Measurements from ENCODE around the gene OTULIN. TPM values are rescaled to one million over a fixed set of nuclear protein-coding genes. Genes with fewer than 3 reads are reported as not detected.

Gene OTULIN
- total and polyA plus RNA-seq, 2 experiments from 2014 or later = 12.8 to 24.4 TPM

DNA sequence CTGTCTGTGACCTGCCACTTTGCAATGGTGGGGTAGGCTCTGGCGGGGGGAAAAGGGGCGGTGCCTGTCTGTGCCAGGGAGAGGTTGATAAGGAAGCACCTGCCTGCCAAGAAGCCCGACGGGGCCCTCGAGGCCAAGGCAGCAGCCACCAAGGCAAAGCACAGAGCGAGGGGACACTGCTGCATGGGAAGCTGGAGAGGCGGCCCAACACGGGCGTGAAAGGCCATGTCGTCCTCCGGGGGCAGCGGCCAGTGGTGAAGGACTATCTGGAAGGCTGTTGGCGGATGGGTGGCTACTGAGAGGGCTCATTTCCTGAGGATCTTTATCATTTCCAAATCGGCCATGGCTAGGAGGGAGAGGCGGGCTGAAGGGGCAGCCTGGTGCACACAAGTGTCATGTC is 66.4 kb downstream of the OTULIN start:
- Histone ChIP-seq H4K20me1 (ENCODE audit: insufficient read depth) (no peaks in the 10 kb centered on the region), H3K79me2 (ENCODE audit: insufficient read depth) (no peaks in the 10 kb centered on the region), H2AFZ (no peak overlapping the region), H3K4me3 (no peak overlapping the region), H3K27ac (no peak overlapping the region), H3K4me2 (ENCODE audit: unreplicated experiment) (no peak overlapping the region), H3K27me3 (replicated peaks; ENCODE audit: insufficient read depth) (no peaks in the 10 kb centered on the region), H3K9me3 (ENCODE audit: low read depth) (no peaks in the 10 kb centered on the region), H3K9me2 (ENCODE audit: insufficient read depth) (no peaks in the 10 kb centered on the region), H3K4me1 (ENCODE audit: insufficient read depth) (peaks cover 14% of the 10 kb centered on the region), H3F3A (ENCODE audit: insufficient read depth) (peaks cover 6% of the 10 kb centered on the region; the same call in 1 of the 2 replicates), H3K9ac (no peak overlapping the region), H3K36me3 (ENCODE audit: low read depth) (no peaks in the 10 kb centered on the region; the same call in 1 of the 2 replicates)
- DNase-seq = no peak
- TF ChIP-seq EZH2phosphoT487 (IDR thresholded peaks at IDR 0.05; ENCODE audit: insufficient read depth, low read depth) = no peak
- TF ChIP-seq EZH2 (IDR thresholded peaks at IDR 0.05; ENCODE audit: insufficient read depth, poor library complexity, severe bottlenecking) = no peak
- in situ Hi-C loops (cut with MboI) = no loop called here
- WGBS, 2 experiments (ENCODE audit: low coverage in 1 of 2, low lambda C conversion rate in 2 of 2, missing lambda C conversion rate in 2 of 2) = 92 to 93% methylated on average over 15 of the region's 15 CpGs

DNA sequence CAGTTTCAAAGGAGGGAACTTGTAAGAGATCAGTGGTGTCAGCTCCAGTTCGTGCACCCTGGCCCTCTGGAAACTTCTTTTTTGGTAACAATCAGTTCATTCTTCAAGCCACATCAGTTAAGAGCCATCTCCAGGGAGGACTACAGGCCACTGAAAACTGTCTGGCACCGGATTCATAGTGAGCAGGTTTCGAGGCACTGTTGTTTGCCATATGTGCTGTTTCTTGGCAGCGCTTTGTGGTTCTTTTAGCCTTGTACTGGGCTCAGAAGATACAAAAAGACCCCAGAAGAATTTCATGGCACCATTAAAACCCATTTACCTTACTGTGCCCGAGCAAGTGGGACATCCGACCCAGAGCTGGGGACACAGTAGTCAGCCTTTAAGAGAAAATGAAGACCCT is 68.5 kb downstream of the OTULIN start:
- no peak overlapping the region for H3K9ac ChIP-seq
- no peak for TF ChIP-seq EZH2phosphoT487 (IDR thresholded peaks at IDR 0.05; ENCODE audit: insufficient read depth, low read depth)
- TF ChIP-seq EZH2 (IDR thresholded peaks at IDR 0.05; ENCODE audit: insufficient read depth, poor library complexity, severe bottlenecking) = no peak
- H3F3A ChIP-seq (ENCODE audit: insufficient read depth) = peaks cover under 1% of the 10 kb centered on the region; the same call in 1 of the 2 replicates
- no peak overlapping the region for H3K4me2 ChIP-seq (ENCODE audit: unreplicated experiment)
- in situ Hi-C loops (cut with MboI) = no loop called here
- H3K4me1 ChIP-seq (ENCODE audit: insufficient read depth) = peaks cover under 1% of the 10 kb centered on the region; the same call in 1 of the 2 replicates
- H3K27me3 ChIP-seq (replicated peaks; ENCODE audit: insufficient read depth) = no peaks in the 10 kb centered on the region
- H4K20me1 ChIP-seq (ENCODE audit: insufficient read depth) = no peaks in the 10 kb centered on the region
- no peaks in the 10 kb centered on the region for H3K9me2 ChIP-seq (ENCODE audit: insufficient read depth)
- H2AFZ ChIP-seq = no peak overlapping the region
- H3K79me2 ChIP-seq (ENCODE audit: insufficient read depth) = no peaks in the 10 kb centered on the region
- H3K9me3 ChIP-seq (ENCODE audit: low read depth) = no peaks in the 10 kb centered on the region
- H3K4me3 ChIP-seq = no peak overlapping the region
- no peaks in the 10 kb centered on the region; the same call in 1 of the 2 replicates for H3K36me3 ChIP-seq (ENCODE audit: low read depth)
- WGBS, 2 experiments (ENCODE audit: low coverage in 1 of 2, low lambda C conversion rate in 2 of 2, missing lambda C conversion rate in 2 of 2) = 93 to 95% methylated on average over 6 of the region's 6 CpGs
- DNase-seq = no peak
- no peak overlapping the region for H3K27ac ChIP-seq

GRCh38 chr5:14733661-14734060 is 69.1 kb downstream of the OTULIN start:
- no peak for DNase-seq
- 0 out of 2 replicates have a peak, but pooled peaks cover 1% of the 10 kb centered on the region for H3F3A ChIP-seq (ENCODE audit: insufficient read depth)
- no peak overlapping the region for H3K4me3 ChIP-seq
- in situ Hi-C loops (cut with MboI) = no loop called here
- no peaks in the 10 kb centered on the region for H3K9me2 ChIP-seq (ENCODE audit: insufficient read depth)
- no peak overlapping the region for H3K27ac ChIP-seq
- H3K4me1 ChIP-seq (ENCODE audit: insufficient read depth) = no peaks in the 10 kb centered on the region; the same call in 1 of the 2 replicates
- H3K79me2 ChIP-seq (ENCODE audit: insufficient read depth) = no peaks in the 10 kb centered on the region
- no peaks in the 10 kb centered on the region for H4K20me1 ChIP-seq (ENCODE audit: insufficient read depth)
- no peaks in the 10 kb centered on the region; the same call in 1 of the 2 replicates for H3K36me3 ChIP-seq (ENCODE audit: low read depth)
- TF ChIP-seq EZH2phosphoT487 (IDR thresholded peaks at IDR 0.05; ENCODE audit: insufficient read depth, low read depth) (no peak), EZH2 (IDR thresholded peaks at IDR 0.05; ENCODE audit: insufficient read depth, poor library complexity, severe bottlenecking) (no peak)
- no peak overlapping the region for H2AFZ ChIP-seq
- no peak overlapping the region for H3K9ac ChIP-seq
- no peaks in the 10 kb centered on the region for H3K27me3 ChIP-seq (replicated peaks; ENCODE audit: insufficient read depth)
- H3K9me3 ChIP-seq (ENCODE audit: low read depth) = no peaks in the 10 kb centered on the region
- H3K4me2 ChIP-seq (ENCODE audit: unreplicated experiment) = no peak overlapping the region
- 94% methylated on average over 16 of the region's 16 CpGs for WGBS, 2 experiments (ENCODE audit: low coverage in 1 of 2, low lambda C conversion rate in 2 of 2, missing lambda C conversion rate in 2 of 2)

GRCh38 chr5:14734396-14734795 is 69.9 kb downstream of the OTULIN start:
- in situ Hi-C loops (cut with MboI) = no loop called here
- H3K9ac ChIP-seq = no peak overlapping the region
- no peaks in the 10 kb centered on the region for H3K27me3 ChIP-seq (replicated peaks; ENCODE audit: insufficient read depth)
- WGBS, 2 experiments (ENCODE audit: low coverage in 1 of 2, low lambda C conversion rate in 2 of 2, missing lambda C conversion rate in 2 of 2) = 82 to 86% methylated on average over 13 of the region's 13 CpGs
- H3K9me3 ChIP-seq (ENCODE audit: low read depth) = no peaks in the 10 kb centered on the region
- no peak overlapping the region for H3K27ac ChIP-seq
- TF ChIP-seq EZH2phosphoT487 (IDR thresholded peaks at IDR 0.05; ENCODE audit: insufficient read depth, low read depth) (no peak), EZH2 (IDR thresholded peaks at IDR 0.05; ENCODE audit: insufficient read depth, poor library complexity, severe bottlenecking) (no peak)
- H4K20me1 ChIP-seq (ENCODE audit: insufficient read depth) = no peaks in the 10 kb centered on the region
- no peak overlapping the region for H2AFZ ChIP-seq
- H3K79me2 ChIP-seq (ENCODE audit: insufficient read depth) = no peaks in the 10 kb centered on the region
- peaks cover 6% of the 10 kb centered on the region for H3K4me1 ChIP-seq (ENCODE audit: insufficient read depth)
- DNase-seq = no peak
- H3K4me2 ChIP-seq (ENCODE audit: unreplicated experiment) = no peak overlapping the region
- H3K36me3 ChIP-seq (ENCODE audit: low read depth) = no peaks in the 10 kb centered on the region; the same call in 1 of the 2 replicates
- H3K9me2 ChIP-seq (ENCODE audit: insufficient read depth) = no peaks in the 10 kb centered on the region
- no peak overlapping the region for H3K4me3 ChIP-seq
- peaks cover 6% of the 10 kb centered on the region; the same call in 1 of the 2 replicates for H3F3A ChIP-seq (ENCODE audit: insufficient read depth)

All from GM23248 (cell line).